GM11168 (cell line): ENCODE data around the gene SATB2.

Experiments used
- in situ Hi-C: fragments of 300-500 bp; cut with MboI; formaldehyde crosslinking; loops from one replicate; pipeline ENCODE4 v1.12.0; 2022; ENCODE audit warnings: low sequenced_read_pairs; ENCODE audit not compliant: unreplicated experiment

The SATB2 gene

GRCh38 chr2:199341123-199341522, 116.6 kb downstream of the SATB2 start:
- in situ Hi-C loops = no loop called here

- in situ Hi-C loops = no loop called here
These were observed 117.7 kb downstream of the SATB2 start for GRCh38 chr2:199339891-199340605.

- in situ Hi-C loops = no loop called here
These were observed 121.2 kb downstream of the SATB2 start for GRCh38 chr2:199336546-199336945.

- in situ Hi-C loops = no loop called here
These were observed 122.2 kb downstream of the SATB2 start for GRCh38 chr2:199335502-199335901.

GRCh38 chr2:199329466-199329865, 128.3 kb downstream of the SATB2 start:
- in situ Hi-C loops = no loop called here

- in situ Hi-C loops = no loop called here
These were observed 128.7 kb downstream of the SATB2 start for GRCh38 chr2:199329031-199329430.

GRCh38 chr2:199325881-199326280, 131.9 kb downstream of the SATB2 start:
- in situ Hi-C loops = no loop called here

GRCh38 chr2:199322151-199322550, 135.6 kb downstream of the SATB2 start:
- in situ Hi-C loops = no loop called here

- in situ Hi-C loops = no loop called here
These were observed 140.1 kb downstream of the SATB2 start for GRCh38 chr2:199317646-199318045.

- in situ Hi-C loops = no loop called here
These were observed 140.9 kb downstream of the SATB2 start for GRCh38 chr2:199316851-199317250.

- in situ Hi-C loops = no loop called here
These were observed 142.2 kb downstream of the SATB2 start for GRCh38 chr2:199315299-199316179.

GRCh38 chr2:199312931-199313330, 144.8 kb downstream of the SATB2 start:
- in situ Hi-C loops = no loop called here

GRCh38 chr2:199310771-199311585, 146.8 kb downstream of the SATB2 start:
- in situ Hi-C loops = no loop called here

GRCh38 chr2:199309973-199310372, 147.8 kb downstream of the SATB2 start:
- in situ Hi-C loops = no loop called here

- in situ Hi-C loops = no loop called here
These were observed 148.3 kb downstream of the SATB2 start for GRCh38 chr2:199309411-199309810.

- in situ Hi-C loops = no loop called here
These were observed 149.2 kb downstream of the SATB2 start for GRCh38 chr2:199308567-199308966.

GRCh38 chr2:199307461-199307860, 150.3 kb downstream of the SATB2 start:
- in situ Hi-C loops = no loop called here

GRCh38 chr2:199306116-199306515, 151.6 kb downstream of the SATB2 start:
- in situ Hi-C loops = no loop called here

- in situ Hi-C loops = no loop called here
These were observed 154.0 kb downstream of the SATB2 start for GRCh38 chr2:199303728-199304177.

GRCh38 chr2:199302851-199303250, 154.9 kb downstream of the SATB2 start:
- in situ Hi-C loops = no loop called here

GRCh38 chr2:199288424-199288823, 169.3 kb downstream of the SATB2 start:
- in situ Hi-C loops = no loop called here
